ENCODE data around the gene SDR42E1. TPM values are rescaled to one million over a fixed set of nuclear protein-coding genes. Genes with fewer than 3 reads are reported as not detected.

The SDR42E1 gene
- total RNA-seq, 2 donors from 2014 or later = 2.6 to 3.4 TPM

GRCh38 chr16:82004601-82005000 lies 6.7 kb downstream of the SDR42E1 start:
- TF ChIP-seq CTCF (IDR thresholded peaks at IDR 0.05) (no peak), POLR2A (IDR thresholded peaks at IDR 0.05) (no peak)
- ATAC-seq = peak; percentile 90
- DNase-seq = peak; percentile 64 to 83 (median 74)
- 65 to 71% methylated on average over 5 of the region's 5 CpGs for WGBS, 2 donors
- Histone ChIP-seq H3K27ac (peak overlapping the region; percentile 48 to 67 (median 64)), H3K4me3 (no peak overlapping the region), H3K27me3 (no peaks in the 10 kb centered on the region), H3K36me3 (replicated peaks in 1 of 2; ENCODE audit: insufficient read depth in 1 of 2, low read depth in 2 of 2) (peaks cover 0 to 4% of the 10 kb centered on the region in 2 donors), H3K4me1 (peaks cover 29% of the 10 kb centered on the region), H3K9me3 (no peaks in the 10 kb centered on the region)
- intact Hi-C loops (cut with DNase I) = no loop called here

- no peak for DNase-seq
- Histone ChIP-seq H3K36me3 (replicated peaks in 1 of 2; ENCODE audit: insufficient read depth in 1 of 2, low read depth in 2 of 2) (peaks cover 0 to 9% of the 10 kb centered on the region in 2 donors), H3K4me1 (peaks cover 29% of the 10 kb centered on the region), H3K9me3 (no peaks in the 10 kb centered on the region), H3K27ac (peak overlapping the region; percentile 8 to 67 (median 36)), H3K4me3 (no peak overlapping the region), H3K27me3 (no peaks in the 10 kb centered on the region)
- 88 to 98% methylated on average over 3 of the region's 3 CpGs for WGBS, 2 donors
- TF ChIP-seq POLR2A (IDR thresholded peaks at IDR 0.05) = no peak
- no peak for TF ChIP-seq CTCF (IDR thresholded peaks at IDR 0.05)
- no peak for ATAC-seq
- intact Hi-C loops (cut with DNase I) = no loop called here
These were observed 8.4 kb downstream of the SDR42E1 start for GRCh38 chr16:82002831-82003230.

GRCh38 chr16:81997738-81998137 lies 13.5 kb downstream of the SDR42E1 start:
- WGBS, 2 donors = 53 to 55% methylated on average over 2 of the region's 2 CpGs
- Histone ChIP-seq H3K36me3 (replicated peaks in 1 of 2; ENCODE audit: insufficient read depth in 1 of 2, low read depth in 2 of 2) (peaks cover 0 to 10% of the 10 kb centered on the region in 2 donors), H3K4me1 (peaks cover 4% of the 10 kb centered on the region), H3K27me3 (no peaks in the 10 kb centered on the region), H3K27ac (peak overlapping the region in 2 of 4 donors; percentile 39 to 57), H3K9me3 (no peaks in the 10 kb centered on the region), H3K4me3 (no peak overlapping the region)
- ATAC-seq (peak; percentile 77), DNase-seq (peak in 1 of 4 donors; percentile 17)
- intact Hi-C loops (cut with DNase I) = no loop called here
- TF ChIP-seq CTCF (IDR thresholded peaks at IDR 0.05) (no peak), POLR2A (IDR thresholded peaks at IDR 0.05) (no peak)

- Histone ChIP-seq H3K4me1 (peaks cover 4% of the 10 kb centered on the region), H3K4me3 (no peak overlapping the region), H3K9me3 (no peaks in the 10 kb centered on the region), H3K36me3 (replicated peaks in 1 of 2; ENCODE audit: insufficient read depth in 1 of 2, low read depth in 2 of 2) (peaks cover 0 to 10% of the 10 kb centered on the region in 2 donors), H3K27ac (peak overlapping the region in 2 of 4 donors; percentile 39 to 57), H3K27me3 (no peaks in the 10 kb centered on the region)
- intact Hi-C loops (cut with DNase I) = no loop called here
- DNase-seq = no peak
- no peak for ATAC-seq
- TF ChIP-seq CTCF (IDR thresholded peaks at IDR 0.05) (no peak), POLR2A (IDR thresholded peaks at IDR 0.05) (no peak)
- WGBS, 2 donors = 79 to 80% methylated on average over 11 of the region's 11 CpGs
These were observed 14.4 kb downstream of the SDR42E1 start for GRCh38 chr16:81996664-81997509.
